ENCODE data around the gene ACYP1.

ACYP1 gene

GRCh38 chr14:75040507-75040906, 23.3 kb downstream of the ACYP1 start:
- DNase-seq (ENCODE audit: low spot score) = no peak

- DNase-seq (ENCODE audit: low spot score) = no peak
Observed at GRCh38 chr14:75032939-75033338, 30.9 kb downstream of the ACYP1 start.

- no peak for DNase-seq (ENCODE audit: low spot score)
Observed at GRCh38 chr14:75030147-75030546, 33.7 kb downstream of the ACYP1 start.

- no peak for DNase-seq (ENCODE audit: low spot score)
Observed at GRCh38 chr14:75025876-75026275, 37.9 kb downstream of the ACYP1 start.

DNA sequence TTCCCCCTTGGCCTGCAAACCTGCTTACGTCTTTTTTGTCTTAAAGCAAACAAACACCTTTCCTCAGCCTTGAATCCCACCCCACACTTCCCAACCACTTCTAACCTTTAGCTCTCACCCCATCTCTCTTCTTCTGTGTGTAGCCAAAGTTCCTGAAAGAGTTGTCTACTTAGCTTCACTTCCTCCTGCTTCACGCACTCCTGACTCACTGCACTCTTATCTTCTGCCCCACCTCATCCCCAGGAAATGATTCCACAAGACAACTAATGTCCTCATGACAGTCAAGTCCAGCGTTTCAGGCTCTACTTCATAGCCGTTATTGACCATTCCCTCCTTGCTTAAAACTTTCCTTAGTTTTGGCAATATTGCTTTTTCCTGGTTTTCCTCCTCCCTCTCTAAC, 38.7 kb downstream of the ACYP1 start:
- DNase-seq (ENCODE audit: low spot score) = no peak

DNA sequence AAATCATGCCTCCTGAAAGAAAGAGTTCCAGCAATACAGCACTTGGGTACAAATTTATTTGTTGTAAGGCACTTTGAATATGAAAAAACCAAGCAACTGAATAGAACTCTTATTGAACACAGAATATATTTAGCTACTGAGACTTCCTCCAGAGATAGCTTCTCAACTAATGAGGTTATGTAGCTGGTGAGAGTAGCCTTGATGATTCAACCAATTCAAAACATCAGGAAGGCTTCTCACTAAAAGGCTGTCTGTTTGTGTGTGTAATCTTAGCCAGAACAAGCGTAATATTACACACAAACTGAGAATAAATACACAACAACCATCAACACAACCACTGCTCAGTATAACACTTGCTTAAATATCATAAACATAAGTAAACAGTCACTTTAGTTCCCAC, 40.7 kb downstream of the ACYP1 start:
- DNase-seq (ENCODE audit: low spot score) = no peak

- DNase-seq (ENCODE audit: low spot score) = peak; percentile 22
Observed at GRCh38 chr14:75022655-75023054, 41.2 kb downstream of the ACYP1 start.

DNA sequence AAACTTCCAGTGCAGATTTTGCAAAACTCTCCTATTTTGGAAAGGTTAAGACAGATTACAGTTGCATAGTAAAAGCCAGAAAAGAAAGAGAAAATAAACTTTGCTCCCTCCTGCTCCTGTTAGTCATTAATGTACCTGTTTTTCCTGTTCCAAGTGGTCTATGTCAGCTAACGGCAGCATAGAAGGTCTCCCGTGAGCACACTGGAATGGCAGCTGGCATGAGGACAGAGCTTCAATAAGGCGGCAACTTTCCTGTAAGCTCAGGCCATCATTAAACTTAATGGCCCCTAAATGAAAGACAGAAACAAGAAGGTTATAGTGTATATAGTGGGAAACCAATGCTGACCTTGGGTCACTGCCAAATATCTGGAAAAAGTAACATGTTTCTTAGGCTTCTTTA, 45.1 kb downstream of the ACYP1 start:
- no peak for DNase-seq (ENCODE audit: low spot score)

- no peak for DNase-seq (ENCODE audit: low spot score)
Observed at GRCh38 chr14:75016815-75017214, 47.0 kb downstream of the ACYP1 start.

GRCh38 chr14:75015496-75015895, 48.3 kb downstream of the ACYP1 start:
- DNase-seq (ENCODE audit: low spot score) = no peak

DNA sequence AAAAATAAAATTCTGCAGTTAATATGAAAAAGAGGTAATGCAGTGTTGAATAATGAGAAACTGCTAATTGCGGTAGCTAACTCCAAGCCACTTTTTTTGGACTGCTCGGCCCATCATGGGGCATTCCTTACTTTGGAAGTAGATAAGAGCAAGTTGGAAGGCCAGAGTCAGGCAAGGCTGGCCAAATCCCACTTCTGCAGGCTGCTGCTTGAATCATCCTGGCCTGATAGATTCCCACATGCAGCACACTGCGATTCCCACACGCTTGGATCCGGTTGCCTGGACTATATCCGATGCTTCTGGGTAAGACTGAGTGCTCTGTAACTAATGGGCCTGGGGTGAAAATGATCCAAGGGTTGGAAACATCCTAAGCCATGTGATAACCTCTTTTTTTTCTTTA, 50.5 kb downstream of the ACYP1 start:
- DNase-seq (ENCODE audit: low spot score) = no peak

- DNase-seq (ENCODE audit: low spot score) = peak; percentile 62
Observed at GRCh38 chr14:75011356-75011994, 52.3 kb downstream of the ACYP1 start.

- peak; percentile 32 for DNase-seq (ENCODE audit: low spot score)
Observed at GRCh38 chr14:75010472-75011093, 53.2 kb downstream of the ACYP1 start.

DNA sequence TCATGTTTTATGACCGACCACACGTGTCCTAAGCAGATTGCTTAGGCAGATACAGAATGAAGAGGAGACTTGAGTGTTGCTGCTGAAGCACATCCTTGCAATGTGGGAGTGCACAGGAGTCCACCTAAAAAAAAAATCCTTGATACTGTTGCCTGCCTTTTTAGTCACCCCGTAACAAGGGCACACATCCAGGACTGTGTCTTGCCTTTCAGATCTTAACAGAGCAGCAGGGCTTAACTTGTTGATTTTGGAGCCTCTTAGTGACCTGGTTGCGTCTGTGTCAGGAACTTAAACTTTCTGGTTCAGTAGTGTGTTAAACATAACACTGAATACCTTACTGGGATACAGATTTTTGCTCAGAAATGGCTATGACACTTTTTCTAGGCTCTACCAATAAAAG, 54.6 kb downstream of the ACYP1 start:
- DNase-seq (ENCODE audit: low spot score) = no peak

DNA sequence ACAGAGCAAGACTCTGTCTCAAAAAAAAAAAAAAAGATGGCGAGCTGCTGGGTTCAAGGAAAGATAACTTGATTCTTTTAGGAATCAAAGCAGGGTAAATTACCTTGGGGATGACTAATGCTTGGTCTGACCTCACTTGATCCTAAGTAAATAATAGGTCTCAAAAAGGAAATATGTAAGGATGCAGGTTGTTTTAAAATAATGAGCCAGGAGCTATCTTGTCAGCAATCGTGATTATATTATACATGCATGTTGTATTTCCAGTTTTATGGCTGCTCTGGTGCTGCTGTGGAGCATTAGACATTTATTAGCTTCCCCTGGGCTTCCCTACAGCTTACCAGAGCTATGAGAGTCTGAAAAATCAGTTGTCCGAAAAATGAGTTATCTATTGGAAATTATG, 58.5 kb downstream of the ACYP1 start:
- no peak for DNase-seq (ENCODE audit: low spot score)

GRCh38 chr14:75003250-75004027, 60.4 kb downstream of the ACYP1 start:
- DNase-seq (ENCODE audit: low spot score) = no peak

All from AG20443 (cell line).